ENCODE results near the gene GRK3. TPM values are rescaled to one million over a fixed set of nuclear protein-coding genes. Genes with fewer than 3 reads are reported as not detected.

GRK3 gene
- total RNA-seq, 3 donors from 2014 or later (not counting 1 experiment from before 2014, with no cell fraction given) = 2.2 to 7.2 (median 3.8) TPM

DNA sequence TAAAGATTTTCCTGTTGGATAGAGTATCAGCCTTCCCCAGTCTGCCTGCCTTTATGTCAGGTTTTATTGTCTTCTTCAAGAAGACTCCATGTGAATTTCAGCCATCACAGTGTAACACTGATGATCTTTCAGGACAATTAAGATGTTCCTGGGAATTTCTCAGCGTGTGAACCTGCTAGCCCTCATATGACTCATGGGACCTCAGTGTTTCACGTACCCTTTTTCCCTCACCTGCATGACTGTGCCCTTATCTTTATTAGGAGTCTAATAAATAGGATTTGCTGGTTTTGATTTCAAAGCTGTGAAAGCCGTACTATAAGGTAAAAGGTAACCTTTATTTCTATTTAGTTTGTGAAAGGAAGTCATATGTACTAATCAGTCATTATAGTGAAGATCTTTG, 95.9 kb downstream of the GRK3 start:
- Histone ChIP-seq H3K4me1 (ENCODE audit: control insufficient read depth, insufficient read depth, low read length) (no peaks in the 10 kb centered on the region), H3K4me3 (ENCODE audit: low read length) (no peak overlapping the region), H3K27me3 (ENCODE audit: control insufficient read depth, insufficient read depth, low read length) (no peaks in the 10 kb centered on the region), H3K9me3 (ENCODE audit: control insufficient read depth, insufficient read depth, low read length) (no peaks in the 10 kb centered on the region), H3K36me3 (ENCODE audit: control insufficient read depth, insufficient read depth, low read length) (no peaks in the 10 kb centered on the region), H3K27ac (ENCODE audit: low read length) (no peak overlapping the region)
- TF ChIP-seq, protein P1, sequence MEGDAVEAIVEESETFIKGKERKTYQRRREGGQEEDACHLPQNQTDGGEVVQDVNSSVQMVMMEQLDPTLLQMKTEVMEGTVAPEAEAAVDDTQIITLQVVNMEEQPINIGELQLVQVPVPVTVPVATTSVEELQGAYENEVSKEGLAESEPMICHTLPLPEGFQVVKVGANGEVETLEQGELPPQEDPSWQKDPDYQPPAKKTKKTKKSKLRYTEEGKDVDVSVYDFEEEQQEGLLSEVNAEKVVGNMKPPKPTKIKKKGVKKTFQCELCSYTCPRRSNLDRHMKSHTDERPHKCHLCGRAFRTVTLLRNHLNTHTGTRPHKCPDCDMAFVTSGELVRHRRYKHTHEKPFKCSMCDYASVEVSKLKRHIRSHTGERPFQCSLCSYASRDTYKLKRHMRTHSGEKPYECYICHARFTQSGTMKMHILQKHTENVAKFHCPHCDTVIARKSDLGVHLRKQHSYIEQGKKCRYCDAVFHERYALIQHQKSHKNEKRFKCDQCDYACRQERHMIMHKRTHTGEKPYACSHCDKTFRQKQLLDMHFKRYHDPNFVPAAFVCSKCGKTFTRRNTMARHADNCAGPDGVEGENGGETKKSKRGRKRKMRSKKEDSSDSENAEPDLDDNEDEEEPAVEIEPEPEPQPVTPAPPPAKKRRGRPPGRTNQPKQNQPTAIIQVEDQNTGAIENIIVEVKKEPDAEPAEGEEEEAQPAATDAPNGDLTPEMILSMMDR (IDR thresholded peaks at IDR 0.05) = no peak
- DNase-seq (no peak), ATAC-seq (no peak)
- no peaks in the 10 kb centered on the region for H3K9me3 Mint-ChIP-seq
- 82% methylated on average over 3 of the region's 3 CpGs for WGBS (ENCODE audit: insufficient coverage)
- H3K4me1 Mint-ChIP-seq = no peaks in the 10 kb centered on the region
- intact Hi-C loops (cut with micrococcal nuclease) = no loop called here
- H3K27me3 Mint-ChIP-seq (ENCODE audit: low read depth in 2 of 2) = peaks cover 4 to 13% of the 10 kb centered on the region in 2 donors
- H3K4me3 Mint-ChIP-seq = no peak overlapping the region
- H3K36me3 Mint-ChIP-seq = no peaks in the 10 kb centered on the region
- no peak overlapping the region for H3K27ac Mint-ChIP-seq

DNA sequence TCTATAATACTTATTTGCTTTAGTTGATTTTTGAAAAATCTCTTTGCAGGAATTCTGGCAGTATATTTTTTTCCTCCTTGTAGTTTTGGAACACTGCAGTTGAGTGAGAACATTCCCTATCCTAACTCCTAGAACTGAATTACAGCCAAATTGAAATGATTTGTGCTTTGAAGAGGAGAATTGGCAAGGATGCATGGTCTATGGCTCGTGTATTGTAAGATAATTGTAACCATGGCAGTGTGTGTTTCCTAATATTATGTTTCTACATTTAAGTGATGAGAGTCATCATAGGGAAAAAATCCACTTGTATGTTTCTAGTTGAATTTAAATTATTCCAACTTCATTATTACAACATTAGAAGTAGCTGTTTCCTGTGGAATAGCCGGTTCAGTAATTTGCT, 96.6 kb downstream of the GRK3 start:
- H3K27ac ChIP-seq (ENCODE audit: low read length) = no peak overlapping the region

DNA sequence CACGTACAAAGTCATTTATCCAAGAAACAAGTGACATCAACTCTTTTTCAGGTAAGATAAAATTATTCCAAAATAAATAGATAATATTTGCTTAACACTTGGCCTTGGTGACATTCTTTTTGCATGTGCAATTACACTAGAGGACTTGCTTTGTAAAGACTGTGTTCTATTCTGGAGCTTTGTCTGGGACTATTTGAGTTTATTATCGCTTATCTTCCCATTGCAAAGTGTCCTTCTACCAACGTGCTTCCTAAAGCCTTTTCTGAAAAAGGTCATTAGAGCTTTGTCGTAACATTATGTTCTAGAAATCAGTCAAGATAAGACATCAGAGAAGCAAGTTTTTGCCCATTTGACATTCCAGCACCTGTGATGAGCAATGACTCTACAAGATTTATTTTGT, 99.2 kb downstream of the GRK3 start:
- Mint-ChIP-seq H3K27ac (no peak overlapping the region), H3K9me3 (no peaks in the 10 kb centered on the region), H3K27me3 (ENCODE audit: low read depth in 2 of 2) (peaks cover under 1 to 13% of the 10 kb centered on the region in 2 donors), H3K4me3 (no peak overlapping the region), H3K36me3 (no peaks in the 10 kb centered on the region), H3K4me1 (no peaks in the 10 kb centered on the region)
- H3K4me3 ChIP-seq (ENCODE audit: low read length) = no peak overlapping the region
- H3K36me3 ChIP-seq (ENCODE audit: control insufficient read depth, insufficient read depth, low read length) = no peaks in the 10 kb centered on the region
- H3K27me3 ChIP-seq (ENCODE audit: control insufficient read depth, insufficient read depth, low read length) = no peaks in the 10 kb centered on the region
- no peak overlapping the region for H3K27ac ChIP-seq (ENCODE audit: low read length)
- H3K4me1 ChIP-seq (ENCODE audit: control insufficient read depth, insufficient read depth, low read length) = no peaks in the 10 kb centered on the region
- intact Hi-C loops (cut with micrococcal nuclease) = no loop called here
- TF ChIP-seq, protein P1 (IDR thresholded peaks at IDR 0.05) = no peak
- no peaks in the 10 kb centered on the region for H3K9me3 ChIP-seq (ENCODE audit: control insufficient read depth, insufficient read depth, low read length)
- DNase-seq (no peak), ATAC-seq (no peak)
- WGBS (ENCODE audit: insufficient coverage) = 91% methylated on average over 3 of the region's 4 CpGs

More for the DNA sequence above, 96.6 kb downstream of the GRK3 start:
- no peaks in the 10 kb centered on the region for H3K4me1 ChIP-seq (ENCODE audit: control insufficient read depth, insufficient read depth, low read length)
- no peaks in the 10 kb centered on the region for H3K36me3 ChIP-seq (ENCODE audit: control insufficient read depth, insufficient read depth, low read length)
- ATAC-seq = no peak
- no peak overlapping the region for H3K4me3 Mint-ChIP-seq
- peaks cover 2 to 13% of the 10 kb centered on the region in 2 donors for H3K27me3 Mint-ChIP-seq (ENCODE audit: low read depth in 2 of 2)
- TF ChIP-seq, protein P1 (IDR thresholded peaks at IDR 0.05) = no peak
- H3K27me3 ChIP-seq (ENCODE audit: control insufficient read depth, insufficient read depth, low read length) = no peaks in the 10 kb centered on the region
- no peaks in the 10 kb centered on the region for H3K4me1 Mint-ChIP-seq
- WGBS (ENCODE audit: insufficient coverage) = 83% methylated on average over 1 of the region's 2 CpGs
- no peak for DNase-seq
- H3K36me3 Mint-ChIP-seq = no peaks in the 10 kb centered on the region
- H3K27ac Mint-ChIP-seq = no peak overlapping the region
- no peak overlapping the region for H3K4me3 ChIP-seq (ENCODE audit: low read length)
- no peaks in the 10 kb centered on the region for H3K9me3 Mint-ChIP-seq
- intact Hi-C loops (cut with micrococcal nuclease) = no loop called here
- no peaks in the 10 kb centered on the region for H3K9me3 ChIP-seq (ENCODE audit: control insufficient read depth, insufficient read depth, low read length)

DNA sequence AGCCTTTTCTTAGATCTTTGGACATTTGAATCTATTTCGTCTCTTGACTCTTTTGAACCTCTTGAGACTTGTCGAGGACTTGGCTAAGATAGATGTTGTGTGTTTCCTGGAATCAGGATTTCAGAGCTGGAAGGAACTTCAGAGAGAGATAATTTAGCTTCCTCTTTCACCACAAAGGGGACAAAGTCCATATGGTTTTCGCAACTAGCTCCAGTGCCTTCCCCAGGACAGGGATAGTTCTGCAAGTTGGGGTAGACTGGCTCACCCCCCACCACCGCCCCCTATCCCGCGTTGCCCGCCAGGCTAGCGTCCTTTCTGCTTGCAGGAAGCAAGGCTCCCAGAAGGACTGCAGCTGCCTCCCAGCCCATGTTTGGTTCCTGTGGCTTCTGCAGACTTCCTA, 101.8 kb downstream of the GRK3 start:
- DNase-seq = no peak
- Mint-ChIP-seq H3K27me3 (ENCODE audit: low read depth in 2 of 2) (no peaks in the 10 kb centered on the region), H3K36me3 (no peaks in the 10 kb centered on the region), H3K4me1 (no peaks in the 10 kb centered on the region), H3K27ac (no peak overlapping the region), H3K4me3 (no peak overlapping the region), H3K9me3 (no peaks in the 10 kb centered on the region)
- intact Hi-C loops (cut with micrococcal nuclease) = no loop called here
- no peaks in the 10 kb centered on the region for H3K36me3 ChIP-seq (ENCODE audit: control insufficient read depth, insufficient read depth, low read length)
- H3K4me1 ChIP-seq (ENCODE audit: control insufficient read depth, insufficient read depth, low read length) = no peaks in the 10 kb centered on the region
- ATAC-seq = no peak
- TF ChIP-seq, protein P1 (IDR thresholded peaks at IDR 0.05) = no peak
- 38% methylated on average over 7 of the region's 8 CpGs for WGBS (ENCODE audit: insufficient coverage)
- H3K27ac ChIP-seq (ENCODE audit: low read length) = no peak overlapping the region
- H3K4me3 ChIP-seq (ENCODE audit: low read length) = no peak overlapping the region
- H3K27me3 ChIP-seq (ENCODE audit: control insufficient read depth, insufficient read depth, low read length) = no peaks in the 10 kb centered on the region
- no peaks in the 10 kb centered on the region for H3K9me3 ChIP-seq (ENCODE audit: control insufficient read depth, insufficient read depth, low read length)
